Neural cell (in vitro differentiated cells): Measurements from ENCODE around the gene KRTAP10-11.

ENCODE experiments used
- EZH2 ChIP-seq: fragments of 200-600, 300-800 bp; shearing (Covaris generic), sonication (generic); IDR thresholded peaks from 2 replicates; pipeline ENCODE4 v1.6.1; 2014; ENCODE audit warnings: antibody characterized with exemption, low read length, borderline replicate concordance, mild to moderate bottlenecking; ENCODE audit not compliant: insufficient read depth, poor library complexity, severe bottlenecking
- POLR2AphosphoS5 ChIP-seq: IDR thresholded peaks from 2 replicates; pipeline ENCODE4 v1.6.1; 2012
- RAD21 ChIP-seq: fragments of 450-650 bp; conservative IDR thresholded peaks from 2 replicates; pipeline ENCODE4 v1.6.1; 2014; ENCODE audit warnings: antibody characterized with exemption, mild to moderate bottlenecking, moderate library complexity
- TF ChIP-seq, protein P1 (sequence below): fragments of 450-650 bp; IDR thresholded peaks from 2 replicates; pipeline ENCODE4 v1.5.1; 2014; ENCODE audit warnings: antibody characterized with exemption, mild to moderate bottlenecking, moderate library complexity; ENCODE audit not compliant: poor library complexity, severe bottlenecking

DNA sequence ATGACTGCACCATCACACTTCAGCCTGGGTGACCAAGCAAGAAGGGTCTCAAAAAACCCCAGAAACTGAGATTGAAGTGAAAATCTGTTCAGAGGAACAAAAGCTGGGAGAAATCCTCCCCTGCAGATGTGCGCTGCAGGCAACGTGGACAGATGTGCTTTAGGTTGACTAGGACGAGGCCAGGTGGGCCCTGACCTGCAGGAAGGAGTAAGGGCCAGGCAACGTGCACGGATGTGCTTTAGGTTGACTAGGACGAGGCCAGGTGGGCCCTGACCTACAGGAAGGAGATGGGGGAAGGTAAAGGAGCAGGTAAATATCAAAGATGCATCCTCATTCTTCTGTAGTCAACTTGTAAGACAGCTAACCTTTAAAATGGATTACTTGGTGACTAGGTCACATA lies 38.3 kb downstream of the KRTAP10-11 start:
- TF ChIP-seq, protein P1, sequence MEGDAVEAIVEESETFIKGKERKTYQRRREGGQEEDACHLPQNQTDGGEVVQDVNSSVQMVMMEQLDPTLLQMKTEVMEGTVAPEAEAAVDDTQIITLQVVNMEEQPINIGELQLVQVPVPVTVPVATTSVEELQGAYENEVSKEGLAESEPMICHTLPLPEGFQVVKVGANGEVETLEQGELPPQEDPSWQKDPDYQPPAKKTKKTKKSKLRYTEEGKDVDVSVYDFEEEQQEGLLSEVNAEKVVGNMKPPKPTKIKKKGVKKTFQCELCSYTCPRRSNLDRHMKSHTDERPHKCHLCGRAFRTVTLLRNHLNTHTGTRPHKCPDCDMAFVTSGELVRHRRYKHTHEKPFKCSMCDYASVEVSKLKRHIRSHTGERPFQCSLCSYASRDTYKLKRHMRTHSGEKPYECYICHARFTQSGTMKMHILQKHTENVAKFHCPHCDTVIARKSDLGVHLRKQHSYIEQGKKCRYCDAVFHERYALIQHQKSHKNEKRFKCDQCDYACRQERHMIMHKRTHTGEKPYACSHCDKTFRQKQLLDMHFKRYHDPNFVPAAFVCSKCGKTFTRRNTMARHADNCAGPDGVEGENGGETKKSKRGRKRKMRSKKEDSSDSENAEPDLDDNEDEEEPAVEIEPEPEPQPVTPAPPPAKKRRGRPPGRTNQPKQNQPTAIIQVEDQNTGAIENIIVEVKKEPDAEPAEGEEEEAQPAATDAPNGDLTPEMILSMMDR: no peak
- no peak for TF ChIP-seq RAD21
- TF ChIP-seq EZH2: no peak
- TF ChIP-seq POLR2AphosphoS5: no peak
